Astrocyte (in vitro differentiated cells and primary cell): ENCODE results near the gene NPM3. TPM values are rescaled to one million over a fixed set of nuclear protein-coding genes. Genes with fewer than 3 reads are reported as not detected.
A peak's percentile ranks its signal among the peaks of the same experiment; 100 is the strongest.

Experiments
- DNase-seq: peaks from one replicate; pipeline ENCODE4 v3.0.0-alpha.2; 2010; ENCODE audit warnings: low read depth
- FAIRE-seq: peaks from 2 replicates; lab custom pipeline; 2011; peaks lifted over from hg19 to GRCh38; lab: Jason Lieb, UNC
- H2AFZ ChIP-seq: 2 replicates; pipeline ENCODE4 v1.6.0; 2012; ENCODE audit warnings: low read depth, low read length, inconsistent platforms
- H3K27ac ChIP-seq: 2 replicates; pipeline ENCODE4 v1.5.1; 2011; ENCODE audit warnings: low read depth, low read length, inconsistent platforms
- H3K27me3 ChIP-seq: 2 replicates; pipeline ENCODE4 v1.6.0; 2011; ENCODE audit warnings: low read length, inconsistent platforms; ENCODE audit not compliant: insufficient read depth
- H3K36me3 ChIP-seq: 2 replicates; pipeline ENCODE4 v1.5.1; 2011; ENCODE audit warnings: low read length, inconsistent platforms; ENCODE audit not compliant: insufficient read depth
- H3K4me1 ChIP-seq: 2 replicates; pipeline ENCODE4 v1.5.1; 2011; ENCODE audit warnings: low read length, inconsistent platforms; ENCODE audit not compliant: insufficient read depth
- H3K4me2 ChIP-seq: 2 replicates; pipeline ENCODE4 v1.6.0; 2012; ENCODE audit warnings: low read length, inconsistent platforms
- H3K4me3 ChIP-seq: 2 replicates; pipeline ENCODE4 v1.5.1; 2011; ENCODE audit warnings: low read depth, mild to moderate bottlenecking, low read length, inconsistent platforms; ENCODE audit not compliant: insufficient read depth
- H3K79me2 ChIP-seq: 2 replicates; pipeline ENCODE4 v1.6.0; 2012; ENCODE audit warnings: mild to moderate bottlenecking, low read length, inconsistent platforms; ENCODE audit not compliant: insufficient read depth
- H3K9ac ChIP-seq: 2 replicates; pipeline ENCODE4 v1.6.0; 2012; ENCODE audit warnings: mild to moderate bottlenecking, low read length, inconsistent platforms
- H3K9me3 ChIP-seq: 2 replicates; pipeline ENCODE4 v1.5.1; 2012; ENCODE audit warnings: low read depth, mild to moderate bottlenecking, low read length, inconsistent platforms; ENCODE audit not compliant: insufficient read depth
- H4K20me1 ChIP-seq: 2 replicates; pipeline ENCODE4 v1.6.0; 2012; ENCODE audit warnings: low read length, inconsistent platforms; ENCODE audit not compliant: insufficient read depth
- H3K27ac Mint-ChIP-seq: one replicate; pipeline ENCODE4 v1.8.0; 2021; ENCODE audit warnings: mild to moderate bottlenecking, mixed read lengths; ENCODE audit not compliant: unreplicated experiment
- H3K27me3 Mint-ChIP-seq: one replicate; pipeline ENCODE4 v1.8.0; 2021; ENCODE audit warnings: low read depth, mixed read lengths; ENCODE audit not compliant: unreplicated experiment
- H3K36me3 Mint-ChIP-seq: one replicate; pipeline ENCODE4 v1.8.0; 2021; ENCODE audit warnings: low read depth, mixed read lengths; ENCODE audit not compliant: unreplicated experiment
- H3K4me1 Mint-ChIP-seq: one replicate; pipeline ENCODE4 v1.8.0; 2021; ENCODE audit warnings: low read depth, mixed read lengths; ENCODE audit not compliant: unreplicated experiment
- H3K4me3 Mint-ChIP-seq: one replicate; pipeline ENCODE4 v1.8.0; 2021; ENCODE audit warnings: mild to moderate bottlenecking, moderate library complexity, mixed read lengths; ENCODE audit not compliant: unreplicated experiment
- H3K9me3 Mint-ChIP-seq: one replicate; pipeline ENCODE4 v1.8.0; 2021; ENCODE audit warnings: mild to moderate bottlenecking, mixed read lengths; ENCODE audit not compliant: unreplicated experiment
- CTCF ChIP-seq: IDR thresholded peaks from 2 replicates; pipeline ENCODE4 v1.5.1; 2011; ENCODE audit warnings: low read depth, mild to moderate bottlenecking, inconsistent platforms, low read length, moderate library complexity; ENCODE audit not compliant: insufficient read depth
- EZH2 ChIP-seq: IDR thresholded peaks from 2 replicates; pipeline ENCODE4 v1.6.1; 2012; ENCODE audit warnings: mild to moderate bottlenecking, low read length, inconsistent platforms; ENCODE audit not compliant: insufficient read depth
- total RNA-seq: library from RNA; stranded (reverse); gene quantifications from 2 replicates; pipeline ENCODE4 v1.2.1, GENCODE V29; 2021

NPM3 gene
- total RNA-seq, 1 donor from 2014 or later: 40.7 TPM

- H3K27ac Mint-ChIP-seq: no peak overlapping the region
- H3K4me2 ChIP-seq: peak overlapping the region; percentile 89
- FAIRE-seq: no peak
These were observed 1.6 kb downstream of the NPM3 start for GRCh38 chr10:101781655-101781983.

GRCh38 chr10:101780818-101781654 lies 2.2 kb downstream of the NPM3 start:
- Histone ChIP-seq H3K4me1 (peaks cover 33% of the 10 kb centered on the region), H3K27ac (no peak overlapping the region), H3K36me3 (peaks cover 15% of the 10 kb centered on the region), H3K4me2 (peak overlapping the region; percentile 89), H3K79me2 (peaks cover 16% of the 10 kb centered on the region), H4K20me1 (peaks cover 71% of the 10 kb centered on the region), H3K4me3 (no peak overlapping the region), H3K9ac (no peak overlapping the region), H3K27me3 (peaks cover 29% of the 10 kb centered on the region), H3K9me3 (no peaks in the 10 kb centered on the region), H2AFZ (no peak overlapping the region)
- TF ChIP-seq EZH2 (no peak), CTCF (peak; percentile 79)
- peaks cover 6% of the 10 kb centered on the region for H3K36me3 Mint-ChIP-seq
- no peaks in the 10 kb centered on the region for H3K9me3 Mint-ChIP-seq
- H3K27me3 Mint-ChIP-seq: peaks cover 20% of the 10 kb centered on the region
- FAIRE-seq (no peak), DNase-seq (no peak)
- H3K27ac Mint-ChIP-seq: no peak overlapping the region
- peak overlapping the region; percentile 96 for H3K4me3 Mint-ChIP-seq
- H3K4me1 Mint-ChIP-seq: peaks cover 12% of the 10 kb centered on the region

More at GRCh38 chr10:101781655-101781983, 1.6 kb downstream of the NPM3 start:
- Histone ChIP-seq H3K79me2 (peaks cover 19% of the 10 kb centered on the region), H3K4me3 (no peak overlapping the region), H2AFZ (no peak overlapping the region), H3K4me1 (peaks cover 33% of the 10 kb centered on the region), H3K27ac (no peak overlapping the region), H4K20me1 (peaks cover 74% of the 10 kb centered on the region), H3K27me3 (peaks cover 27% of the 10 kb centered on the region), H3K9ac (no peak overlapping the region), H3K9me3 (no peaks in the 10 kb centered on the region), H3K36me3 (peaks cover 21% of the 10 kb centered on the region)
- Mint-ChIP-seq H3K36me3 (peaks cover 6% of the 10 kb centered on the region), H3K9me3 (no peaks in the 10 kb centered on the region), H3K4me1 (peaks cover 12% of the 10 kb centered on the region), H3K27me3 (peaks cover 19% of the 10 kb centered on the region), H3K4me3 (peak overlapping the region; percentile 96)
- TF ChIP-seq EZH2: no peak
- no peak for TF ChIP-seq CTCF
- DNase-seq: no peak
